RCC 7860 (cell line): ENCODE measurements around the gene CD3E.
A peak's percentile ranks its signal among the peaks of the same experiment; 100 is the strongest.

Source experiments
- DNase-seq: peaks from one replicate; pipeline ENCODE4 v3.0.0-alpha.2; 2015; ENCODE audit warnings: low spot score
- FAIRE-seq: peaks from 2 replicates; lab custom pipeline; 2012; peaks lifted over from hg19 to GRCh38; lab: Jason Lieb, UNC

CD3E gene

GRCh38 chr11:118321386-118322082 lies 17.0 kb downstream of the CD3E start:
- DNase-seq (no peak), FAIRE-seq (no peak)

GRCh38 chr11:118322721-118323120 lies 18.2 kb downstream of the CD3E start:
- FAIRE-seq (no peak), DNase-seq (no peak)

GRCh38 chr11:118325283-118325682 lies 20.8 kb downstream of the CD3E start:
- DNase-seq (no peak), FAIRE-seq (no peak)

- FAIRE-seq = no peak
- no peak for DNase-seq
Measured at GRCh38 chr11:118328745-118329144, 24.2 kb downstream of the CD3E start.

- DNase-seq (no peak), FAIRE-seq (no peak)
Measured at GRCh38 chr11:118334745-118335144, 30.2 kb downstream of the CD3E start.

- FAIRE-seq = no peak
Measured at GRCh38 chr11:118338637-118339061, 34.1 kb downstream of the CD3E start.

GRCh38 chr11:118339281-118339961 lies 34.9 kb downstream of the CD3E start:
- FAIRE-seq (no peak), DNase-seq (no peak)

More at GRCh38 chr11:118338637-118339061, 34.1 kb downstream of the CD3E start:
- no peak for DNase-seq

GRCh38 chr11:118340449-118340848 lies 35.9 kb downstream of the CD3E start:
- DNase-seq (no peak), FAIRE-seq (no peak)

GRCh38 chr11:118341261-118341660 lies 36.7 kb downstream of the CD3E start:
- no peak for FAIRE-seq
- DNase-seq = no peak

GRCh38 chr11:118341815-118342489 lies 37.4 kb downstream of the CD3E start:
- FAIRE-seq (no peak), DNase-seq (no peak)

GRCh38 chr11:118342503-118343161 lies 38.1 kb downstream of the CD3E start, which contains the start of gene CD3D:
Gene CD3D, minus strand, starts transcription at chr11:118342705. Its CDS starts 98 bp downstream, at chr11:118342607.
- DNase-seq (no peak), FAIRE-seq (no peak)

GRCh38 chr11:118343248-118343647 lies 38.7 kb downstream of the CD3E start:
- FAIRE-seq (no peak), DNase-seq (no peak)

- no peak for FAIRE-seq
- DNase-seq = no peak
Measured at GRCh38 chr11:118343981-118344515, 39.5 kb downstream of the CD3E start, which contains the start of gene CD3G. Gene CD3G, plus strand, starts transcription at chr11:118344344. Its CDS starts 80 bp downstream, at chr11:118344424.

- no peak for FAIRE-seq
- DNase-seq = no peak
Measured at GRCh38 chr11:118349475-118349874, 44.9 kb downstream of the CD3E start.

- DNase-seq = no peak
- FAIRE-seq = no peak
Measured at GRCh38 chr11:118353084-118353710, 48.7 kb downstream of the CD3E start.

- DNase-seq = no peak
- FAIRE-seq = no peak
Measured at GRCh38 chr11:118358071-118358470, 53.5 kb downstream of the CD3E start.

GRCh38 chr11:118359295-118359958 lies 54.9 kb downstream of the CD3E start, which contains the start of gene UBE4A:
Gene UBE4A, plus strand, starts transcription at chr11:118359600. Its CDS starts 5,481 bp downstream, at chr11:118365081.
- FAIRE-seq (peak; percentile 52), DNase-seq (peak; percentile 84)

- FAIRE-seq (no peak), DNase-seq (no peak)
Measured at GRCh38 chr11:118364956-118365615, 60.6 kb downstream of the CD3E start.
